Stimulated activated CD8-positive, alpha-beta memory T cell treated with anti-CD3 and anti-CD28 coated beads, Interleukin-7, amount 100 ng/mL, for 1 hour (primary cell): ENCODE data around the gene GOLGA8G.
"Not testable (repeated sequence)": the region's sequence is repeated elsewhere in the genome, so short reads cannot be mapped to it uniquely, and the experiment has no call there.

Experiments used
- DNase-seq, 2 donors: peaks; one replicate each; pipeline ENCODE4 v3.0.0-alpha.2; 2020; ENCODE audit warnings: low read depth in 2 of 2

The GOLGA8G gene, protein sequence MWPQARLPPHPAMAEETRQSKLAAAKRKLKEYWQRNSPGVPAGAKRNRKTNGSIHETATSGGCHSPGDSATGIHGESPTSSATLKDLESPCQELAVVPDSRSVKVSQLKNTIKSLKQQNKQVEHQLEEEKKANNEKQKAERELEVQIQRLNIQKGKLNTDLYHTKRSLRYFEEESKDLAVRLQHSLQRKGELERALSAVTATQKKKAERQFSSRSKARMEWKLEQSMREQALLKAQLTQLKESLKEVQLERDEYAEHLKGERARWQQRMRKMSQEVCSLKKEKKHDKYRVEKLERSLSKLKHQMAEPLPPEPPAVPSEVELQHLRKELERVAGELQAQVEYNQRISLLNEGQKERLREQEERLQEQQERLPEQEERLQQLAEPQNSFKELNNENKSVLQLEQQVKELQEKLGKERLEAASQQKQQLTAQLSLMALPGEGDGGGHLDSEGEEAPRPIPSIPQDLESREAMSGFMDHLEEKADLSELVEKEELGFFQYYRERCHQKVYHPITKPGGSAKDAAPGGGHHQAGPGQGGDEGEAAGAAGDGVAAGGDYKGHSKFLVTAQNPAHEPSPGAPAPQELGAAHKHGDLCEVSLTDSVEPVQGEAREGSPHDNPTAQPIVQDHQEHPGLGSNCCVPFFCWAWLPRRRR

DNA sequence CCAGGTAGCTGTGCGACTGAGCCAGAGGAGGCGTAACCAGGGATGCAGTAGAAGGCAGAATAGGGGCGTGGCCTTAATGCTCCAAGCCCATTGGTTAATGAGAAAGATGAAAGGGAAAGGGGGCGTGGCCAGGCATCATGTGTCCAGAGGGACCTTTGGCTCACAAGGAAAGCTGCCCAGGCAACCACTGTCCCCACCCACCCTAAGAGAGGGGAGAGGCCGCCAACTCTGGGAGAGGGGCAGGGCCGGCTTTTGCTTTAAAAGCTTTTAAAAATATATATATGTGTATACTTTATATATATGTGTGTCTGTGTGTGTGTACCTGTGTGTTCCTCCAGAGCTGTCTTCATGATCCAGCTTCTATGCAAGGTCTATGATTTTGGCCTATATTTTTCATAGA, at the start of gene GOLGA8G:
TSS of gene GOLGA8G (minus strand) at position 18 of the 400 bp plus-strand sequence. CDS start 62 bp downstream, outside the sequence.
- not testable (repeated sequence) for DNase-seq

DNA sequence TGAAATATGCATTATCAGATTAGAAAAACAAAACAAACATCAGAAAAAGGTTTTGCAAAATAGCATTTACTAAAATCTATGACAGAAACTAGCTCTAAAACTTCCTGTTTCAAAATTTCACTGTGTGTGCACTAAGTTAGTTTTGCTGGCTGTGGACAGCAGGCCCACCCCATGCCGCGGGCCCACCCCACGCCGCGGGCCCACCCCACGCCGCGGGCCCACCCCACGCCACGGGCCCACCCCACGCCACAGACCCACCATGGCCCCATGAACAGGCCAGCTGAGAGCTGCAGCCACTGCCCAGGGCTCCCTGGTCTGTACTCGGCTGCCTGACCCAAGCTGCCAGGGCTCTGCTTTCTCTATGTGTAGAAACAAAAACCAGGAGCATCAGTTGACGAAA, 40.6 kb upstream of the GOLGA8G start:
- not testable (repeated sequence) for DNase-seq

DNA sequence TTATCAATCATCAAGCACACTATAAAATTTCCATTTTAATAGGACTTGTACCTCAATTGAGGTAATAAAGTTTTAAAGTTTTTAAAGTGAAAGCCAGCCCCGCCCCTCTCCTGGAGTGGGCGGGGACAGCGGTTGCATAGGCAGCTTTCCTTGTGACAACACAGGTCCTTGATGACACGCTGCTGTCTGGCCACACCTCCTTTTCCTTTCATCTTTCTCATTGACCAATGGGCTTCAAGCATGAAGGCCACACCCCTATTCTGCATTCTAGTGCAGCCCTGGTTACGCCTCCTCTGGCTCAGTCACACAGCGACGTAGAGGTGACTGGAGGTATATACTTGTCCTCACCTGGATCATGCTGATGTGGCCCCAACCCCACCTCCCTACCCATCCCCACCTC, 20.5 kb upstream of the GOLGA8G start, which contains the start of gene GOLGA6L25:
TSS of gene GOLGA6L25 (plus strand) at position 301 of the 400 bp plus-strand sequence. CDS start at position 362, 61 bp downstream.
- DNase-seq: not testable (repeated sequence)

DNA sequence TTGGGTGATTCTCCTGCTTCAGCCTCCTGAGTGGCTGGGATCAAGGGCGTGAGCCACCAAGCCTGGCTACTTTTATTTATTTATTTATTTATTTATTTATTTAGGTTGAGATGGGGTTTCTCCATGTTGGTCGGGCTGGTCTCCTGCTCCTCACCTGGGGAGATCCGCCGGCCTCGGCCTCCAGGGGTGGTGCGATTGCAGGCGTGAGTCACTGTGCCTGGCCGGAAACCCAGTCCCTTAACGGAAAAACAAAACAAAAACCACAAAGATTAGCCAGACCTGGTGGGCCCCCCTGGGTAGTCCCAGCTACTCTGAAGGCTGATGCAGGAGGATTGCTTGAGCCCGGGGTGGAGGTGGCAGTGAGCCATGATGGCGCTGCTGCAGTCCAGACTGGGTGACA, 17.6 kb downstream of the GOLGA8G start:
- not testable (repeated sequence) for DNase-seq

DNA sequence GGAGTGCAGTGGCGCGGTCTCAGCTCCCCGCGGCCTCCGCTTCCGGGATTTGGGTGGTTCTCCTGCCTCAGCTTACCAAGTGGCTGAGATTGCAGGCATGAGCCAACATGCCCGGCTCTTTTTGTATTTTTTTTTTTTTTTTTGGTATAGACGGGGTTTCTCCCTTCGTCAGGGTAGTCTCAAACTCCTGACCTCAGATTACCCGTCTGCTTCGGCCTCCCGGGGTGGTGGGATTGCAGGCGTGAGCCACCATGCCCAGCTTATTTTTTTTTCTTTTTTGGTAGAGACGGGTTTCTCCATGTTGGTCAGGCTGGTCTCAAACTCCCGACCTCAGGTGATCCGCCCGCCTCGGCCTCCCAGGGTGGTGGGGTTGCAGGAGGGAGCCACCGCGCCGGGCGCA, 18.6 kb downstream of the GOLGA8G start:
- not testable (repeated sequence) for DNase-seq

DNA sequence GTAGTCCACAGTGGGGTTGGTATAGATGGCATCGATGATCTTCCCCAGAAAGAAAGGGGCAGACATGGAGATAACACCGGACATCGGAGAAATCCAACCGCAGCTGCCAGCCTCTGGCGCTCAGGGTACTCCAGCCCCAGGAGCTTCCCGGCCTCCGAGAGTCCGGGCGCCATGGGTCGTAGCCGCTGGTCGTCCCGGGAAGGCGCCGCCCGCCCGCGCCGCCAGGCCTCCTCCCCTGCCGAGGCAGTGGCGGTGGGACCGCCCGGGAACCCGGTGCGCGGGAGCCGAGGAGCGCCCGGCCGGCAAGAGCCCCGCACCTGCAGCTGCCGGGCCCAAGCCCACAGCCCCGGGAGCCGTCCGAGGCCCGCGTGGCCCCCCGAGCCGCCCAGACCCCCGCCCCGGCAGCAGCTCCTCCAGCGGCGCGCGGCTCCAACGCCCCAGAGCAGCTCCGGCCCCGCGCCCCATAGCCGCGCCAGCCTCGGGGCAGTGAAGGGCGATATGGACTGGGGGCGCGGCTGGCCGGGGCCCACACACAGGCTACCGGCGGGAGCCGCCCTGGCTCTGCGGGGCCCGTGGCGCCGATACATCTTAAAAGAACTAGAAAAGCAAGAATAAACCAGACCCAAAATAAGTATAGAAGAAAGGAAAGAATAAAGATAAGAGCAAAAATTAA, 24.4 kb downstream of the GOLGA8G start:
- not testable (repeated sequence) for DNase-seq

DNA sequence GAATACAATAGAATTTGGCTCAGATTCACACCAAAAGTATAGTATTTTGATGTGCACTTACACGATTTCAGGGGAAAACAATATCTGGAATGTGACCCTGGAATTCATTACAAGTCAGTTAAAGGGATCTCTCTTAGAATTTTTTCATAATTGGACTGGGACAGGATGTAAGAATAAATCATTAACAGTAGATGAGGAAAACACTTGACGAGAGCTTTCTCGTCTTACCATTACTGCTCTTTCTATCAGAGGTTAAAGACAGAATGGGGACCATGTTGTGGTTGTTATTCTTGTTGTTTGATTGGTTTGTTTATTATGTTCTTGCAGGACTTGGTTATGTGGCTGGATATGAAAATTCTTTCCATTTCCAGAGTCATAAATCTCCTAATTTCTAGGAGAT, 51.4 kb downstream of the GOLGA8G start:
- not testable (repeated sequence) for DNase-seq
